ENCODE results near the gene MCC. TPM values are rescaled to one million over a fixed set of nuclear protein-coding genes. Genes with fewer than 3 reads are reported as not detected.

MCC gene
- total RNA-seq, 4 donors from 2014 or later, result 17.0 to 24.8 (median 21.0) TPM

GRCh38 chr5:113384782-113385285, 103.4 kb downstream of the MCC start:
- Histone ChIP-seq H3K36me3 (no peaks in the 10 kb centered on the region), H3K4me3 (no peak overlapping the region), H3K27ac (replicated peaks in 1 of 4) (no peak overlapping the region), H3K27me3 (no peaks in the 10 kb centered on the region), H3K4me1 (peaks cover 0 to 5% (median 0%) of the 10 kb centered on the region in 4 donors), H3K9me3 (no peaks in the 10 kb centered on the region)
- intact Hi-C loops (cut with DNase I), result no loop called here
- 85% methylated on average over 4 of the region's 4 CpGs for WGBS
- no peak for TF ChIP-seq POLR2AphosphoS5 (IDR thresholded peaks at IDR 0.05)
- TF ChIP-seq EP300 (IDR thresholded peaks at IDR 0.05), result no peak
- no peak for TF ChIP-seq POLR2A (IDR thresholded peaks at IDR 0.05; ENCODE audit: low read depth)
- no peak for TF ChIP-seq CTCF (IDR thresholded peaks at IDR 0.05)
- DNase-seq (ENCODE audit: extremely low spot score), result no peak

- Histone ChIP-seq H3K4me3 (no peak overlapping the region), H3K9me3 (no peaks in the 10 kb centered on the region), H3K27me3 (no peaks in the 10 kb centered on the region), H3K4me1 (peaks cover 0 to 5% (median 0%) of the 10 kb centered on the region in 4 donors), H3K27ac (replicated peaks in 1 of 4) (no peak overlapping the region), H3K36me3 (no peaks in the 10 kb centered on the region)
- DNase-seq (ENCODE audit: extremely low spot score), result no peak
- TF ChIP-seq POLR2A (IDR thresholded peaks at IDR 0.05; ENCODE audit: low read depth), result no peak
- TF ChIP-seq EP300 (IDR thresholded peaks at IDR 0.05), result no peak
- TF ChIP-seq POLR2AphosphoS5 (IDR thresholded peaks at IDR 0.05), result no peak
- no peak for TF ChIP-seq CTCF (IDR thresholded peaks at IDR 0.05)
- WGBS, result 65% methylated on average over 1 of the region's 1 CpG
- intact Hi-C loops (cut with DNase I), result no loop called here
Measured at GRCh38 chr5:113382731-113383130, 105.5 kb downstream of the MCC start.

- H3K27ac ChIP-seq (replicated peaks in 1 of 4), result no peak overlapping the region
- TF ChIP-seq POLR2A (IDR thresholded peaks at IDR 0.05; ENCODE audit: low read depth) (no peak), CTCF (IDR thresholded peaks at IDR 0.05) (no peak), EP300 (IDR thresholded peaks at IDR 0.05) (no peak)
- intact Hi-C loops (cut with DNase I), result no loop called here
- H3K4me1 ChIP-seq, result peaks cover 0 to 5% (median 0%) of the 10 kb centered on the region in 4 donors
- no peaks in the 10 kb centered on the region for H3K27me3 ChIP-seq
- DNase-seq (ENCODE audit: extremely low spot score), result no peak
- no peak overlapping the region for H3K4me3 ChIP-seq
- H3K36me3 ChIP-seq, result no peaks in the 10 kb centered on the region
- no peaks in the 10 kb centered on the region for H3K9me3 ChIP-seq
Measured at GRCh38 chr5:113381791-113382190, 106.5 kb downstream of the MCC start.

- no peaks in the 10 kb centered on the region for H3K27me3 ChIP-seq
- no peak overlapping the region for H3K27ac ChIP-seq (replicated peaks in 1 of 4)
- H3K36me3 ChIP-seq, result no peaks in the 10 kb centered on the region
- TF ChIP-seq POLR2AphosphoS5 (IDR thresholded peaks at IDR 0.05) (no peak), POLR2A (IDR thresholded peaks at IDR 0.05; ENCODE audit: low read depth) (no peak), EP300 (IDR thresholded peaks at IDR 0.05) (no peak), CTCF (IDR thresholded peaks at IDR 0.05) (no peak)
- no peaks in the 10 kb centered on the region for H3K9me3 ChIP-seq
- no peak overlapping the region for H3K4me3 ChIP-seq
- H3K4me1 ChIP-seq, result peaks cover 0 to 5% (median 0%) of the 10 kb centered on the region in 4 donors
- no peak for DNase-seq (ENCODE audit: extremely low spot score)
- WGBS, result 79% methylated on average over 3 of the region's 3 CpGs
- intact Hi-C loops (cut with DNase I), result no loop called here
Measured at GRCh38 chr5:113380807-113381326, 107.4 kb downstream of the MCC start.
